Measurements from ENCODE around the gene RSAD1.

The RSAD1 gene

DNA sequence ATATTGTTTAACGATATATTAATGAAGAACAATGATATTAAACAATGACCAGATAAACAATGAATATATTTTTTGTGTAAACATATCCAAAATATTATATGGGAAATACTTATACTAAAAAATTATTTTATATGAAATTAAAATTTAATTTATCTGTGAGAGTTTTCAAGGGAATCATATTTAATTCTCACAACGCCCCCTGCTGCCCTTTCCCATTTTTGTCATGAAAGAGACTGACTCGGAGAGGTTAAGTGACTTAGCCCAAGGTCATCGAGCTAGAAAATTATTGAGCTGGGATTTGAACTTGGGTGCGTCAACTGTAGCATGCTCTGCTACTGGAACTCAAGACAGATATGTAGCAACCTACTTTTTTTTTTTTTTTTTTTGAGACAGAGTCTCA lies 22.4 kb downstream of the RSAD1 start:
- no peaks in the 10 kb centered on the region for H3K9me3 ChIP-seq (ENCODE audit: control insufficient read depth, low read depth, low read length)
- peaks cover 8% of the 10 kb centered on the region for H3K4me1 ChIP-seq (ENCODE audit: control insufficient read depth, low read depth, low read length)
- H3K27ac ChIP-seq (ENCODE audit: low read length): no peak overlapping the region
- H3K27me3 ChIP-seq (ENCODE audit: control insufficient read depth, insufficient read depth, low read length): no peaks in the 10 kb centered on the region
- no peak overlapping the region for H3K9ac ChIP-seq (ENCODE audit: low read length)
- H3K36me3 ChIP-seq (ENCODE audit: control insufficient read depth, low read depth, low read length): no peaks in the 10 kb centered on the region
- H3K4me3 ChIP-seq (ENCODE audit: low read length): no peak overlapping the region

- no peaks in the 10 kb centered on the region for H3K36me3 ChIP-seq (ENCODE audit: control insufficient read depth, low read depth, low read length)
Observed at GRCh38 chr17:50502301-50502990, 23.8 kb downstream of the RSAD1 start.

DNA sequence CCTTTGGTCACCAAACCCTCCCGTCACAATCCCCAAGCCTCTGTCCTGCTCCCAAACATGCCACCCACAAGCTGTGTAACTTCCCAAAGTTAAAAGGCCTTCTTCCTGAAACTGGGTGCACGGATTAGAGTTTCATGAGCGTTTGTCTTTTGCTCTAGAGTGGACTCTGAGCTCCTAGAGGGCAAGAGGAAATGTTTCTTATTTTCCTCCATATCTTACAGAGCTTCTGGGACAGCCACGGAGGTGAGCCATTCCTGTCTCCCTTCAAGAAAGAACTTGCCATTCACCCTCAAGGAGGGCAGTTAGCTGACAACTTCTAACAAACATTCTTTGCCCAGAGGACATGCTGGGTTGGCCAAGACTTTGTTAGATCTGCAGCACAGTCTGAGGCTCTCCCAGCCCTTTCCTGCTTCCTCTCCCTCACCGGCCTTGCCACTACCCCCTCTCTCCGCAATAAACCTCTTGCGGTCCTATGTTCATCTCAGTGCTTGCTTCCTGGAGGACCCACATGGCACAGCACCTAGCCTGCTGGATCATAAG lies 27.0 kb downstream of the RSAD1 start:
- Histone ChIP-seq H3K9ac (ENCODE audit: low read length) (no peak overlapping the region), H3K27me3 (ENCODE audit: control insufficient read depth, insufficient read depth, low read length) (no peaks in the 10 kb centered on the region), H3K36me3 (ENCODE audit: control insufficient read depth, low read depth, low read length) (no peaks in the 10 kb centered on the region), H3K4me3 (ENCODE audit: low read length) (no peak overlapping the region), H3K9me3 (ENCODE audit: control insufficient read depth, low read depth, low read length) (no peaks in the 10 kb centered on the region), H3K27ac (ENCODE audit: low read length) (no peak overlapping the region), H3K4me1 (ENCODE audit: control insufficient read depth, low read depth, low read length) (peaks cover 12% of the 10 kb centered on the region)

More at GRCh38 chr17:50502301-50502990, 23.8 kb downstream of the RSAD1 start:
- H3K27me3 ChIP-seq (ENCODE audit: control insufficient read depth, insufficient read depth, low read length): no peaks in the 10 kb centered on the region
- H3K9me3 ChIP-seq (ENCODE audit: control insufficient read depth, low read depth, low read length): no peaks in the 10 kb centered on the region
- H3K9ac ChIP-seq (ENCODE audit: low read length): no peak overlapping the region
- H3K27ac ChIP-seq (ENCODE audit: low read length): no peak overlapping the region
- no peak overlapping the region for H3K4me3 ChIP-seq (ENCODE audit: low read length)
- peaks cover 8% of the 10 kb centered on the region for H3K4me1 ChIP-seq (ENCODE audit: control insufficient read depth, low read depth, low read length)

DNA sequence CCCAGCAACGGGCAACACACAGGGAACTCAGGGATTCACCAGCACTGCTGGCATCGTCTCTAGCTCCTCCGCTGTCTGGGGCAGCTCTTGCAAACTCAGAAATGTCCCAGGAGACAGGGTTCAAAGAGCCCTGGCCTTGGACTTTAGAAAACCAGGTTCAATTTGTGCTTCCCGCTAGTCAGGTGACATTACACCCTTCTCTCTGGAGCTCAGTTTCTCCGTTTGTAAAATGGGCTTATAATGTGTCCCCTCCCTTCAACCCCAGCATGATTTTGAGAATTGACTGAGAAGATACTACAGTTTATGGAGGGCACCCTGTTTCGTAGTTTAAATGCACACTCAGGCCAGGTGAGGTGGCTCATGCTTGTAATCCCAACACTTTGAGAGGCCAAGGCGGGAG lies 27.6 kb downstream of the RSAD1 start:
- Histone ChIP-seq H3K27ac (ENCODE audit: low read length) (no peak overlapping the region), H3K4me3 (ENCODE audit: low read length) (no peak overlapping the region), H3K4me1 (ENCODE audit: control insufficient read depth, low read depth, low read length) (peaks cover 16% of the 10 kb centered on the region), H3K36me3 (ENCODE audit: control insufficient read depth, low read depth, low read length) (no peaks in the 10 kb centered on the region), H3K27me3 (ENCODE audit: control insufficient read depth, insufficient read depth, low read length) (no peaks in the 10 kb centered on the region), H3K9ac (ENCODE audit: low read length) (no peak overlapping the region), H3K9me3 (ENCODE audit: control insufficient read depth, low read depth, low read length) (no peaks in the 10 kb centered on the region)

GRCh38 chr17:50507871-50508572 lies 29.4 kb downstream of the RSAD1 start, which contains the start of gene MYCBPAP:
Gene MYCBPAP, plus strand, starts transcription at chr17:50508439. Its CDS starts 236 bp downstream, at chr17:50508675.
- no peaks in the 10 kb centered on the region for H3K9me3 ChIP-seq (ENCODE audit: control insufficient read depth, low read depth, low read length)
- H3K27ac ChIP-seq (ENCODE audit: low read length): no peak within 1 kb of the TSS
- no peaks in the 10 kb centered on the region for H3K36me3 ChIP-seq (ENCODE audit: control insufficient read depth, low read depth, low read length)
- no peaks in the 10 kb centered on the region for H3K27me3 ChIP-seq (ENCODE audit: control insufficient read depth, insufficient read depth, low read length)
- H3K4me3 ChIP-seq (ENCODE audit: low read length): peak within 1 kb of the TSS; percentile 53
- peaks cover 18% of the 10 kb centered on the region for H3K4me1 ChIP-seq (ENCODE audit: control insufficient read depth, low read depth, low read length)
- no peak within 1 kb of the TSS for H3K9ac ChIP-seq (ENCODE audit: low read length)

- H3K36me3 ChIP-seq (ENCODE audit: control insufficient read depth, low read depth, low read length): no peaks in the 10 kb centered on the region
- H3K4me3 ChIP-seq (ENCODE audit: low read length): peak overlapping the region; percentile 53
- H3K4me1 ChIP-seq (ENCODE audit: control insufficient read depth, low read depth, low read length): peaks cover 13% of the 10 kb centered on the region
- H3K9me3 ChIP-seq (ENCODE audit: control insufficient read depth, low read depth, low read length): no peaks in the 10 kb centered on the region
- no peak overlapping the region for H3K9ac ChIP-seq (ENCODE audit: low read length)
- H3K27me3 ChIP-seq (ENCODE audit: control insufficient read depth, insufficient read depth, low read length): no peaks in the 10 kb centered on the region
- no peak overlapping the region for H3K27ac ChIP-seq (ENCODE audit: low read length)
Observed at GRCh38 chr17:50508573-50509460, 30.2 kb downstream of the RSAD1 start.

- Histone ChIP-seq H3K4me1 (ENCODE audit: control insufficient read depth, low read depth, low read length) (peaks cover 10% of the 10 kb centered on the region), H3K27ac (ENCODE audit: low read length) (no peak overlapping the region), H3K27me3 (ENCODE audit: control insufficient read depth, insufficient read depth, low read length) (no peaks in the 10 kb centered on the region), H3K9me3 (ENCODE audit: control insufficient read depth, low read depth, low read length) (no peaks in the 10 kb centered on the region), H3K9ac (ENCODE audit: low read length) (no peak overlapping the region), H3K4me3 (ENCODE audit: low read length) (no peak overlapping the region), H3K36me3 (ENCODE audit: control insufficient read depth, low read depth, low read length) (no peaks in the 10 kb centered on the region)
Observed at GRCh38 chr17:50511058-50511457, 32.4 kb downstream of the RSAD1 start.

DNA sequence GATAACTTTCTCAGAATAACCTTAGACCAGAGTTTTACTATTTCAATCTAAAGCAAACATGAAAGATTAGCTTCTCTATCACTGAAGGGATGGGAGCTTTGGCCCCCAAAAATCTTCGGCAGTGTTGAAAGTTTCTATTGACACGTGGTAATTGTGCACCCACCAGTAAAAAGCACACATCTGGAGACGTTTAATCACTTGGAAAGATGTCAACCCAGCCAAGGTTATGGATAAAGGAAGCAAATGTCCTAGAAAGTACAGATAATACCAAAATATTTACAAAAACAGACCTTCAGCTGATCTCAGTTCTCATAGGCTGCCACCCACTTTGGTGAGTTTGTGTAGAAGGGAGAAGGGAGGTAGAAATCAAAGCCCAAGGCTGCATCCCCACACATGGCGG lies 34.8 kb downstream of the RSAD1 start:
- H3K9ac ChIP-seq (ENCODE audit: low read length): no peak overlapping the region
- H3K4me1 ChIP-seq (ENCODE audit: control insufficient read depth, low read depth, low read length): peaks cover 6% of the 10 kb centered on the region
- H3K27ac ChIP-seq (ENCODE audit: low read length): no peak overlapping the region
- H3K36me3 ChIP-seq (ENCODE audit: control insufficient read depth, low read depth, low read length): no peaks in the 10 kb centered on the region
- H3K4me3 ChIP-seq (ENCODE audit: low read length): no peak overlapping the region
- no peaks in the 10 kb centered on the region for H3K27me3 ChIP-seq (ENCODE audit: control insufficient read depth, insufficient read depth, low read length)
- no peaks in the 10 kb centered on the region for H3K9me3 ChIP-seq (ENCODE audit: control insufficient read depth, low read depth, low read length)

DNA sequence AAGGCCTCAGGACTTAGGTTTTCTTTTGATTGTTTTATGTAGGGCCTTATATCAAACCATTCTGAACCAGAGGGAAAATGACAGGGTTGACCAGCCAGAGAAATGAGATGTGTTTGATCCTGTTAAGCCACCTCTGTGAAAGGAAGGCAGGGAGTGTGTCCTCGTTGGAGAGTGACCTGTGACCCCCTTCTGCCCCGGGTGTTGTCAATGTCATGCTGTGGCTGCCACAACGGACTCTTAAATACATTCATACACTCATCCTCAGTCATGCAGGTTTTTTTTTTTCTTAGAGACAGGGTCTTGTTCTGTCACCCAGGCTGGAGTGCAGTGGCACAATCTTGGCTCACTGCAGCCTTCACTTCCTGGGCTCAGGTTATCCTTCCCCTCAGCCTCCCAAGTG lies 35.7 kb downstream of the RSAD1 start:
- H3K27me3 ChIP-seq (ENCODE audit: control insufficient read depth, insufficient read depth, low read length): no peaks in the 10 kb centered on the region
- H3K36me3 ChIP-seq (ENCODE audit: control insufficient read depth, low read depth, low read length): no peaks in the 10 kb centered on the region
- H3K4me3 ChIP-seq (ENCODE audit: low read length): no peak overlapping the region
- no peak overlapping the region for H3K27ac ChIP-seq (ENCODE audit: low read length)
- no peaks in the 10 kb centered on the region for H3K9me3 ChIP-seq (ENCODE audit: control insufficient read depth, low read depth, low read length)
- H3K4me1 ChIP-seq (ENCODE audit: control insufficient read depth, low read depth, low read length): peaks cover 6% of the 10 kb centered on the region
- H3K9ac ChIP-seq (ENCODE audit: low read length): no peak overlapping the region

DNA sequence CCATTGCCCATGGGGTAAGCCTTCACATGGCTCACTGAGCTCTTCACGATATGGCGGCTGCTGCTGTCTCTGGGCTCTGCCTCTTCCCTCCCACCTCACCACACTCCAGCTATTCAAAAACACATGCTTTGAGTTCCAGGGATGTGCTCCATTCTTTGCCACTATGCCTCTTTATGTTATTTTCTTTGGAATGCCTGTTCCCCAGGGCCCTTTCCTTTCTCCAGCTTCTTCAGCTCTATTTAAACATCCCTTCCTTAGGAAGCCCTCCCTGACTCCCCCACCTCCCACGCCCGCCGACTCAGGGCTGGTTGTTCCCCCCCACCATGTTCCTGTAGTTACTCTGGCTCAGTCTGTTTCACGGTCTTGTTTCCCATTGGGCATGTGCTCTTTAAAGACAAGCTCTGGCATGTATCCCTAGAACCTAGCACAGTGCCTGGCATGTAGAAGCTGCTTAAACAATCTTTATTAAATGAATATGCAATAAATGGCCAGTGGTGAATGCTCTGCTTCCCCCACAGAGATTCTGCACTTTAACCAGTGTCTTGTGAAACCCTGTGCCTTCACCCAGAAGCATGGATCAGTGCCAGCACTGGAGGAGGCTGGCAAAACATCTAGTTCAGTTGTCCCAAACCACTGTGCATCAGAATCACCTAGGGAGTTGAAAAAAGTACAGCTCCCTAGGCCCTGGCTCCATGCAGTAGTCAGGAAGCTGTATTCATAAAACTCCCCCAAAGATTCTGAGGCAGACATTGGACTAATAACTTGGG lies 36.5 kb downstream of the RSAD1 start:
- no peak overlapping the region for H3K27ac ChIP-seq (ENCODE audit: low read length)
- H3K9me3 ChIP-seq (ENCODE audit: control insufficient read depth, low read depth, low read length): no peaks in the 10 kb centered on the region
- no peaks in the 10 kb centered on the region for H3K36me3 ChIP-seq (ENCODE audit: control insufficient read depth, low read depth, low read length)
- no peak overlapping the region for H3K9ac ChIP-seq (ENCODE audit: low read length)
- peaks cover 6% of the 10 kb centered on the region for H3K4me1 ChIP-seq (ENCODE audit: control insufficient read depth, low read depth, low read length)
- H3K27me3 ChIP-seq (ENCODE audit: control insufficient read depth, insufficient read depth, low read length): no peaks in the 10 kb centered on the region
- no peak overlapping the region for H3K4me3 ChIP-seq (ENCODE audit: low read length)

GRCh38 chr17:50517011-50517410 lies 38.4 kb downstream of the RSAD1 start:
- H3K9me3 ChIP-seq (ENCODE audit: control insufficient read depth, low read depth, low read length): no peaks in the 10 kb centered on the region
- no peak overlapping the region for H3K4me3 ChIP-seq (ENCODE audit: low read length)
- H3K27me3 ChIP-seq (ENCODE audit: control insufficient read depth, insufficient read depth, low read length): no peaks in the 10 kb centered on the region
- no peak overlapping the region for H3K27ac ChIP-seq (ENCODE audit: low read length)
- no peaks in the 10 kb centered on the region for H3K36me3 ChIP-seq (ENCODE audit: control insufficient read depth, low read depth, low read length)
- H3K4me1 ChIP-seq (ENCODE audit: control insufficient read depth, low read depth, low read length): no peaks in the 10 kb centered on the region
- no peak overlapping the region for H3K9ac ChIP-seq (ENCODE audit: low read length)

Data from iPS-18a (cell line).